ENCODE results near the gene NRIP3. TPM values are rescaled to one million over a fixed set of nuclear protein-coding genes. Genes with fewer than 3 reads are reported as not detected.
"Not testable (repeated sequence)": the region's sequence is repeated elsewhere in the genome, so short reads cannot be mapped to it uniquely, and the experiment has no call there.

The NRIP3 gene
- total RNA-seq, 1 donor from 2014 or later, result 2.7 TPM

DNA sequence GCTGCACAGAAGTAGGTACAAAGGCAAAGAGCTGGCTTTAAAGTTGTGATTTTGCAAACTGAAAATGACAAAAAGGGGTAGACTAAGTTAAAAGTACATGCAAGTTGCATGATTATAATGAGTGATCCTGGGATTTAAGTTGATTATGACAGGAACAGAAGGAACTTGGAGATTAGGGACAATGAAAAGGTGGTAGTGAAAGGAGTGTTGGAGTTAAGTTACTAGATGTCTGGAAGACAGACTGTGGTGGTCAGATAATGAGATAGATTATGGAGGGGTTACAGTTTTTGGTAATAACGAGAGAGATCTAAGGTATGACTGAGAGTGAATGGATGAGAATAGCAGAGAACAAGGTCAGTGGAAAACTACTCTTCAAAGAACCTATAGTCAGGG is 31.9 kb downstream of the NRIP3 start:
- DNase-seq (ENCODE audit: low read depth), result no peak

DNA sequence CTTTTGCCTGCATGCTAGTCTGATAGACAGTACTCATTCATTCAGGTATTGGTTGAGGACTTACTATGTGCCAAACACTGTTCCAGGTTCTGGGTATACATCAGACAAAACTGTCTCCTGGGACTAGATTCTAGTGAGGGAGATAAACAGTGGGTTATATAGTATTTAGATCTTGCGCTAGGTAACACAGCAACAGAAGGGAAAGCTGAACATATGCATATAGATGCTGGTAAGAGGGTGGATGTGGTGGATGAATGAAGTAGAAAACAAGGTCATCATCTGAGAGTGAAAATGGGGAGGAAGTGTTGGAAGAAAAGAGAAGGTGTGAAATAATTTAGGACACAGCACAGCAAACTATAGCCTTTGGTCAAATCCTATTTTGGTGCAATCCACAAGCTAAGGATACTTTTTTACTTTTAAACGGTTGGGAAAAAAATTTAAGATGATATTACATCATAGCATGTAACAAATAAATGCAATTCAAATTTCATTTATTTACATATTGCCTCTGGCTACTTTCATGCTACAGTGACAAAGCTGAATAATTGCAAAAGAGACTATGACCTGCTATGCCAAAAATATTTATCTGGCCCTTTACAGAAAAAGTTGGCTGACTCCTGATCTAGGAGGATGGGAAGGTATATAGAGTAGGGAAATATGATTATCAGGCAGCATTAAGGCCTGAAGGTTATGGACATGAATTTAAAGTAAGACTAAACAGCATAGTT is 32.4 kb downstream of the NRIP3 start:
- DNase-seq (ENCODE audit: low read depth), result no peak

DNA sequence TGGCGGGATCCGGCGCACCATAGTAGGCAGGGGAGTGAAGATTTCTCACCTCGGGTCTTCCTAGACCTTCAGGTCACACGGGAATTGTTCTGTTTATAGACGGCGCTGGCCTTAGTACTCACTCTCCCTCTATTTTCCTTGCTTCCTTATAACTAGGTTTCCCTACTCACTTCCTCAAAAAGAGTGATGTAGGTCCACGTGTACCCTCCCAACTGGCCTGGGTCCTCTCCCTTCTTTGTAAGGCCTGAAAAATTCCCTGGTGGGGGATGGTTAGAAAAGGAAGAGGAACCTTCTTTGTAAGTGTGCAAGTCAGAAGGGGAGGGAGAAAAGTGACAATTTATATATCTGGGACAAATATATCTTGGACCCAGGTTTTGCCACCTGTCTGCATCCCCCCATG is 36.6 kb downstream of the NRIP3 start:
- no peak for DNase-seq (ENCODE audit: low read depth)

DNA sequence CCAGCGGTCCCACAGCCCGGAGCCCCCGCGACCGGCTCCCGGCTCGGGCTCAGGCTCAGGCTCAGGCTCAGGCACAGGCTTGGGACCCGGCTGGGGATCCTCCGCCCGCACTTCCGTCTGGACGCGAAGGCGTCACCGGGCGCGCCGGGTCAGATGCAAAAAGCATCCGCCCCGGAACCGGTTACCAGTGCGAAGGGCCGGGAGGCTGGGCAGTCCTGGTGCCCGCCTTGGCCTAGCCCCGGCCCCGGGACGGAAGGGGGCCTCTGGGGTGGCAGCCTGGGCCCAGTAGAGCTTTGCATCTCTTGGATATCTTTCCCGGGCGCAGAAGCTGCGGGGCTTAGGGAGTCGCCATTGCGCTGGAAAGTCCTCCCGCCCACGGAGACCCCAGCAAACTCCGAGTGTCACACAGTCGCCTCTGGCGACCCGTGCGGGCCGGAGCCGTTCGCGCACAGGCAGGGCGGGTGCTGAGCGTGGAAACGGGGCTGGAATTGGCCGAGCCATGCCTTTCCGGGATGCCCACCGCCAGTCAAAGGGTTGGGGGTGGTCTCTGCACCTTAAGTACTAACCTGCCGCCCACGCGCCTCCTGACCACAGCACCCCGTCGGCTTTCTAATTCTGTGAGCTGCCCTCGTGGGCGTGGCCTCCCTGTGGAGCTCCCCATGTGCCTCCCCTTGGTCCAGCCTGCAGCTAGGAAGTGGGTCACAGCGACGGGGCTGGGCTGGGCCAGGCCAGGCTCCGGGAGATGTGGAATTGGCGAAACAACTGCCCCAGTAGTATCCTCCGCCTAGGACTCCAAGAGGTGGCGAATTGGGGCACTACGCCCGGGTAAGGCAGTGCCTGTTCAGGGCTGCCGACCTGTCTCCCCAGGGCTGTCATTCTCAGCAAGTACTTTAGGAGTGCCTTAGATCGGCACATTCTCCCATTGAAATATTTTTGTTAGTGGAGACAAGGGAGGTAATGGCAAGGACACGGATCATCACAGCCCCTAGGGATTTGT is 39.2 kb downstream of the NRIP3 start, which contains the start of gene TMEM9B:
TMEM9B (minus strand) TSS at position 119 of the 997 bp plus-strand sequence. CDS start 129 bp downstream, outside the sequence.
- peak; percentile 81 for DNase-seq (ENCODE audit: low read depth)

DNA sequence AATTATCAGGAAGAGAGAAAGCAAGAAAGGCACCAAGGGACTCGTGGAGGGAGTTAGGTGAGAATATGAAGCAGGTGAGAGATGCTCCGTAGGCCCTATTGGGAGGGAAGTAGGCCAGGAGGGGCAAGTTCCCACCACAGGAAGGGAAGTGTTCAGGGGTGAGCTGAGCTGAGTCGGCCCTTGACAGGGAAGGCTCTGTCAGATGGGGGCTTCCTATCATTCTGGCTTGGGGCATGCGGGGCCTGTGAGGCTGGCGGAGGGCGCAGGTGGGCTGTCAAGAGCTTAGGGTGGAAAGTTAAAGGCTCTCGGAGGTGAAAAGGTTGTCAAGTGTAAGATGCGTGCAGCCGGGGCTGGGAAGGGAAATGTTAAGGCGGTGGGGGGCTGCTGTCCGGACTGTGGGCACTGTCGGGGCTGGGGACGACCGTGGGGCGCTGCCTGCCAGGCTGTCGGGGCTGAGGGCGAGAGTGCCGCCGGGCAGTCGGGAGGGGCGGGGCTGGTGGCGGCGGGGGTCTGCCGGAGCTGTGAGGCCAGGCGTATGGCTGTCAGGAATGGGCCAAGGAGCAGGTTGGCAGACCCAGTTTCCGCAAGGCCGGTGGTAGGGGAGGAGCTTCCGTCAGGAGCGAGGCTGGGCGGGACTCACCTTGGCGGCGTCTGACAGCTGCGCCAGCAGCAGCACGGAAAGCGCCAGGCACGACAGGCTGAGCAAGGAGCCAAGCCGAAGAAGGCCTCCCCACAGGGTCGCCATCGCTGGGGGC is 40.1 kb downstream of the NRIP3 start:
- DNase-seq (ENCODE audit: low read depth), result peak; percentile 72

DNA sequence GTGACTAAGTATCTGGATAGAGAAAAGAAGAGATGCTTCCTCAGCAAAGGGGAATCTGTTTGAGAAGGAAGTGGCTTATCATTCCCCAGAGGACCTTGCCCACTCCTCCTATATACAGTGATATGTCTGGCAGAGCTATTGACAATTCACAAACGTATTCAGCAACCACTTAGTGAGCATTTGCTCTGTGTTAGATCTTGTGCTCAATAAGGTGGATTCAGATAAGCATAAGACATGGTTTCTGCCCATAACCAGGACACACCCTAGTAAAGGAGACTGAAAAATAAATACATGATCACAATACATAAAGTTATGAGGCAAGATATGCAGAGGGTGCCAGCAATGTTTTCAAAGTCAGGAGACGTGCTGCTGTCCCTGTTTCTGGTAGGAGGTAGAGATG is 41.0 kb downstream of the NRIP3 start:
- no peak for DNase-seq (ENCODE audit: low read depth)

DNA sequence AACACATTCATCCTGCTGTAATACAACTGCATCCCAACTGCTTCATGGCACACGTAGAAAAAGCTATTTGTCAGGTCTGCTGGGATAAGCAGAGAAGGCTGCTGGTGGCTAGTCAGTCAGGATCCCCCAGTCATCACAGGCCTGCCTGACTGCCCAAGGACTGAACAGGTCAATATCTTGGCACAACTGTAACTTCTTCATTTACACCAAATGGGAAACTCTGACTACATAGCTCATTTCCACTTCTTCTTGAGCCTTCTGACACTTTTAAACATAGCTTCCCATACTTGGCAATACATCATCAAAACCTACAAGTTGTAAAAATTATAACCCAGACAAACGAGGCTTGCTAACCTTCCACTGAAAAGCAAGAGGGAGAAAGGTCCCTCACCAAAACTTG is 42.4 kb downstream of the NRIP3 start:
- DNase-seq (ENCODE audit: low read depth), result no peak

DNA sequence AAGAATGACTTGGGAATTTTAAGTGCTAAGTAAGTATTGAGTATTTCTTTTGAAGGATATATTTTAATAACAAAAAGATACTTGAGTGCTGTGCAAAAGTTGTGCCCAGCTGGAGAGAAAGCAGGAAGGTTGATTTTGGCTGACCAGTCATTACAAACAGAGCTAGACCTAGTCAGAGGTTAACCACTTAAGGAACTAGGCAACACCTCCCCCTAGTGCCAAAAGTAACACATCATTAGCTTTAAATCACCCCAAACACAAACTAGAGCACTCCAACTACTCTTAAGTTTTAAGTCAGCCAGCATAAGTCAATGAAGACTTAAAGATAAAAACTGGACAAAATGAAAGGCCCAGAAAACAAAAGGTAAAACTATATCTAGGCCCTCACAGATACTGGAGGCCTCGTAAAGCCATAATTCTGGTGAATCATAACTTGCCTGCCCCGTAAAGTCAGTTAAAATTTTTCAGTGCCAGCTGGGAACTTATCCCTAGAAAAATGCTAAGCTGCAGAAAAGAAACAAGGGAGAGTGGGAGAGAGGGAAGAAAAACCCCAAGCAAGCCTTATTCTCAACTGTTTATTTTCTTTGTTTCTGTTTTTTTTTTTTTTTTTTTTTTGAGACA is 44.1 kb downstream of the NRIP3 start:
- peak; percentile 85 for DNase-seq (ENCODE audit: low read depth)

DNA sequence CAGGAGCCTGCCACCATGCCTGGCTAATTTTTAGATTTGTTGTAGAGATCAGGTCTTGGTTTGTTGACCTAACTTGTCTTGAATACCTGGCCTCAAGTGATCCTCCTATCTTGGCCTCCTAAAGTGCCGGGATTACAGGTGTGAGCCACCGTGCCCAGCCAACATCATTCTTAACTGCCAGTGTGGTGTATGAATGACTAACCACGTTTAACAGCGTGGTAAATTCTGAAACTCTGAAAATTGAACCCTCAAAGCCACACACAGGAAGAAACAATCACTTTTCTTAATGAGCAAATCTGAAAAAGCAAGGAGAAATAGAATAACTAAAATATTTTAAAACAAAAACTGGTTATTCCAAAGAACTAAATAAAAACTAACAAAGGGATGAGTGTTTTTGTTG is 46.9 kb downstream of the NRIP3 start:
- DNase-seq (ENCODE audit: low read depth), result peak; percentile 7

DNA sequence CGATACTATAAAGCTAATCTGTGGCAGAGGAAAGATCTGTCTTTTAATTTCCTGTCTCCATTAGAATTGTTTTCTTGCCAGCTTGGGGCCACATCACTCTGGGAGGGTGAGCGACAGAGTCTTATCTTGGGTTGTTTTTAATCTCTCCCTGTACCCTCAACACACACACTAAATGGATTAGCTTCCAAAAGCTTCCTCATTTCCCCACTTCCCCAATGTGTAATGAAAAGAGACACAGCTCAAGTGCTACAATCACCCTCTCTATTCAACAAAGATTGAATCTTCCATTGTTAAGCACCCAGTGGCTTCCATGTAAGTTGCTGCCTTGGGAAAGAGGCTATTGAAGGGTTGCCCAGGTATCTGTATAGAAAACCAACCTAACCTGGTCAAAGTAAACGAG is 54.9 kb downstream of the NRIP3 start:
- no peak for DNase-seq (ENCODE audit: low read depth)

DNA sequence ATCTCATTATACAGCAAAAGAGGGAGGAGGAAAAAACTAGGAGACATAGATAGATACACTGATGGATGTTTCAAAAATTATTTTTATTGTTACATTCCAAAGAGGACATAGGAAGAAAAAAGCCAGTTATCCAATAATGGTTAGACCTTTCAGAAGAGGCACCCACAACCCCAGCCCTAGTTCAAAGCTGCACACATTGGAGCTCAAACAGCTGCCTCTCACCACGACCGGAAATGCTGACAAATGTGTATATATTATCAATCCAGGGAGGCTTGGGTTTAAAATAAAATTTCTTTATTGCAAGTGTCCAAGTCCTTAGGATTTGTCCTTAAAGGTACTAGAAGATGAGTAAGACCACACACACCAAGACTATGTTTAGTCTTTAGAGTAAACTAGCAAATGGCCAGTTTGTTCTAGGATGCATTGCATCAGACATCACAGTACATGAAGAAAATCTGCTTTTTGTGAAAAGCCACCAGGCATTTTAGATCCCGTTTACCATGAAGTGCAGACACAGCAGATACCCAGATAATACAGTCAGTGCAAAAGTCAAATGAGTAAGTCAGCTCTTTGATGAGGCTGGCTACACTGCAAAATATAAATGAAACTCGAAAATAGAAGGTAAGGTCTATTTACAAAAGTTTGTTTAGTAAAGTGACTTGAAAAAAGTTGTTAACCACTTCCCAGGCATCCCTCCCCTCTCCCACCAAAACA is 56.4 kb downstream of the NRIP3 start:
- no peak for DNase-seq (ENCODE audit: low read depth)

DNA sequence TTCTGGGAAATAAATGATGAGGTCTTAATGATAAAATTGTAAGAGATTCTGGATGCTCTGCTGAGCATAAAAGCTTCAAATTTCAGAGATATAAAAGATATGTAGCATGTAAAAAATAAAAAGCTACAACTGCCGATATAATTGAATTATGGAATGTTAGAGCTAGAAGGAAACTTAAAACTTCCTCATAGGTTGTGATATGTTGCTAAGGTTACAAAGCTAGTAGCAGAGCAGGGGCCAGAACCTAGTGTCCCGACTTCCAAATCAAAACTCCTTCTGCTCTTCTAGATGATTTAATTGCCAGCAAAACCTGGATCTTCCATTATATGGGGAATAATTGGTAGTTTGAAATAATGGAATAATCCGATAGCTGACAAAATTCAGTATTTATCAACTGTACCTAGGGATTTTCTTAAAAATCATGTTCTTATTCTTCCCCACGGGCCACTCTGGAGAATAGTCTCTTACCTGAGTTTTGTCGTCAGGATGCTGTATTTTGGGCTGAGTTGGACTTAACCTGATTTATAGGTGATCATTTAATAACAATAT is 61.2 kb downstream of the NRIP3 start, which contains the start of gene ASCL3:
ASCL3 (minus strand) TSS at position 499 of the 549 bp plus-strand sequence. CDS start 4,855 bp downstream, outside the sequence.
- no peak for DNase-seq (ENCODE audit: low read depth)

DNA sequence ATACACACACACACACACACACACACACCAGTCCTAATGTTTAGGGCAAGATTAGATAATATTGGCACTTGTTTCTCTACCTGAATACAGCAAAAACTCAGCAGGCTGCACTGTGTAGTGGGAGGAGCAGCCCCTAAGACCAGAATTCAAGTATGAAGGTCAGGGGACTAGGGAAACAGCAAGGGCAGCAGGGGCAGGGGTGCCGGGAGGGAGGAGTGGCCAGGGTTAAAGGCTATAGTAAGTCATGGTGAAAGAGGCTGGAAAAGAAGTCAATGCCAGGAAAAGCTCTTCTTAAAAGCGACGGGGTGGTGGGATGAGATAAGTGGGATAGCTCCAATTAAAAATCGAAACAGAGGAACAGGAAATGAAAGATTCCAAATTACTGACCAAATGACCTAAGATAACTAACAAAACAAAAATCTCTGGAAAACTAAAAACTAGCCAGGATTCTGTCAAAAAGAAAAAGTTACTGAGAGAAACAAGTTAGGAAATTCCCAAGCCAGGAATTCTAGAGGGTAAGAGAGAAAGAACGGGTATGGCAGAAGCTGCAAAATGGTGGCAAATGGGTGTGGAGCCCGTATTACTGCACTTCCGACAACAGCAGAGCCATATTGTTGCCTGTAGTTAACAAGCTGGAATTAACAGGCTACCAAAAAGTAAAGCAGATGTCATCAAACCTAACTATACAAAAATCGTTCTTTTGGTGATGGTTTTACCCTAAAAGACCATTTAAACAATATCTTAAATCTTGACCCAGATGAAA is 62.3 kb downstream of the NRIP3 start:
- DNase-seq (ENCODE audit: low read depth), result no peak

DNA sequence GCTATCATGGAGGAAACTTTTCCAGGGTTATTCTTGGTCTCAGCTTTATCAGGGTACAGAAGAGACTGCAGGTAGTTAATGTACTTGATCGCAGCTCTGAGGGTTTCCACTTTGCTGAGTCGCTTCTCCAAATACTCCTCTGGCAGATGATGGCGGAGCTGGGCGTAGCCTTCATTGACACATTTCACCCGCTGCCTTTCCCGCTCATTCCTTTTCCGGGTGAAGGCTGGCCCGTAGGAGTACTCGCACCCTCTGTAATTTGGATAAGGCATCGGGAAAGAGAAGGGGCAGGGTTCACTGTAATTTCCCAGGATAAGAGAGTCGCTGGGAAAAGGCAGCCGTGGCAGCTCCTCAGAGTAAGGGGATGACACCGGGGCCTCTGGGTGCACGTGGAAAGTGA is 66.1 kb downstream of the NRIP3 start:
- DNase-seq (ENCODE audit: low read depth), result no peak

DNA sequence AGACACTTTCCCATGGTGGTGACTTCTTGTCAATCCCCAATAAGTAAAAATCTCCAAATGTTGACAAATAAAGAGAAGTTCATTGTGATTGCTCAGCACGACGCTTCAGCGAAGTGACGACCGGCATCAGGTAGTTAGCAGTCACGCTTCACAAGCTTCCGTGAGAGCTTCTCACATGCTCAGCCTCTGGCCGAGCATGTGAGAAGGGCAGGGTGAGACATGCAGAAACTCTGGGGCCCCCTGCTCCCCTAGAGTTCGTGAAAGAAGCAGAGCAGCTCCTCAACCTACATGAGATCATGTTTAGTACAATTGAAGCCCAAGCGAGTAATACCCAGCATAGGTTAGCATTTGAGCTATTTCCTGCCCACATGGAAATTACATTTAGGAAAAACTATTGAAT is 66.6 kb downstream of the NRIP3 start:
- DNase-seq (ENCODE audit: low read depth), result peak; percentile 65

DNA sequence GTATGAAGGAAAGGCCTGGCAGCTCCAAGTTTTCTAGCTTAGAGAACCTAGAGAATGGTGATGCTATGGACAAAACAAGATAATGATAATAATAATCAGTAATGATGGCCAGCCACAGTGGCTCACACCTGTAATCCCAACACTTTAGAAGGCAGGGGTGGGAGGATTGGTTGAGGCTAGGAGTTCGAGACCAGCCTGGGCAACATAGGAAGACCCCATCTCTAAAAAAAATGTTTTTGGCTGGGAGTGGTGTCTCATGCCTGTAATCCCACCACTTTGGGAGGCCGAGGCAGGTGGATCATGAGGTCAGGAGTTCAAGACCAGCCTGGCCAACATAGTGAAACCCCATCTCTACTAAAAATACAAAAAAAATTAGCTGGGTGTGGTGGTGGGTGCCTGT is 68.0 kb downstream of the NRIP3 start:
- not testable (repeated sequence) for DNase-seq (ENCODE audit: low read depth)

DNA sequence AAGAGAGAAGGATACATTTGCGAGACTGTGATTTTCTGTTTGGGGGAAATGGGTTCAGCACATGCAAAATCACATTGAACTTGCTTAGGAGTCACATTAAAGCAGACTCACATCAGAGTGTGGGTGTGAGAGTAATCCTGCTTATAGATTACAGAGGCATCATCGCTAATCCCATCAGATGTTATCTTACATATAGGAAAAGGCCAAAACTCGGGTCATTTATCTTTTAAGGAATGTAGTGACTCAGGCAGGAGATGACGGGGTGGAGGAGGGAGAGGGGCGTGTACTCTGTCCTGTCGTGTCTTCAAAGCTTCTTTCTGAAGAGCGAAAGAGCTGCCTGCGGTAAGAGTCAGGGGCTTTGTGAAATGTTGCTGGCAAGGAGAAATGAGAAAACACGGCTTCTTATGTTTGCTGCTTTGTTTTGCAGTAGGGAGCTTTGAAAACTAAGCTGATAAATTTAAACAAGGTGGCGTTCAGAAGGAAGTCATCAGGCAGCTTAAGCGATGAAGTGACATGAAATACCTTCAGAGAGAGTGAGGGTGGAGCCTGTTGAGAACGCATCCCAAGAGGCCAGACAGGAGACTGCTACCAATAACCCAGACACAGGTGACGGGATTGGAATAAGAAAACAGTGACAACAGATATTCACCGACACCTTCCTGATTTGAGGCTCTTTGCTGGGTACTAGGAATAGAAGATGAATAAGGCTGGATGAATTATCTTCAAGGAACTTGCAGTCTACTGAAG is 68.9 kb downstream of the NRIP3 start:
- DNase-seq (ENCODE audit: low read depth), result peak; percentile 18

DNA sequence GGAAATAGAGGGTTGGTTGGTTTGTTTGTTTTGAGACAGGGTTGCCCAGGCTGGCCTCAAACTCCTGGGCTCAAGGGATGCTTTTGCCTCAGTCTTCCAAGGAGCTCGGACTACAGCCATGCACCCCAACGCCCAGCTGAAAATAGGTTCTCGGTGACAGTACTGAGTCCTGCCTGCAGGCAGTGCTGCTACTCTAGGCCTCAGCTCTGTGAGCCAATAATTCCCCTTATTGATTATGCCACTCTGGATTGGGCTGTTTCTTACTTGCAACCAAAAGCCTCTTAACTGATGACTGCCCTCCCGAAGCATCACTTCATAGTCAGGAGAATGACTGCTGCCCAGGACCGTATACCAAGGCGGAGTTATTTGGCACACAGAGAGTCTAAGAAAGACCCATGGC is 69.9 kb downstream of the NRIP3 start:
- no peak for DNase-seq (ENCODE audit: low read depth)

All from renal cortical epithelial cell (primary cell).